ENCODE measurements around the gene ACSS2. TPM values are rescaled to one million over a fixed set of nuclear protein-coding genes. Genes with fewer than 3 reads are reported as not detected.

The ACSS2 gene
- total and polyA plus RNA-seq, 10 donors: 8.9 to 43.6 (median 30.2) TPM

- Histone ChIP-seq H3K4me1 (peaks cover 0 to 4% (median 0%) of the 10 kb centered on the region in 6 donors), H3K36me3 (peaks cover 0 to 94% (median 38%) of the 10 kb centered on the region in 6 donors), H3K4me3 (no peak overlapping the region), H3K9me3 (no peaks in the 10 kb centered on the region), H3K27ac (no peak overlapping the region), H3K27me3 (replicated peaks in 1 of 7) (no peaks in the 10 kb centered on the region)
- 89 to 100% (median 95%) methylated on average over 2 of the region's 2 CpGs for WGBS, 5 donors
- TF ChIP-seq POLR2A (IDR thresholded peaks at IDR 0.05) (no peak), CTCF (IDR thresholded peaks at IDR 0.05 in 8 of 11, conservative IDR thresholded peaks at IDR 0.05 in 3 of 11) (no peak), POLR2AphosphoS5 (IDR thresholded peaks at IDR 0.05) (no peak)
- DNase-seq: no peak
- intact Hi-C loops (cut with DNase I; ENCODE audit: low total_unique reads): no loop called here
Observed at GRCh38 chr20:34923414-34923813, 47.0 kb downstream of the ACSS2 start.

GRCh38 chr20:34925341-34925740, 48.9 kb downstream of the ACSS2 start:
- 88 to 98% (median 96%) methylated on average over 3 of the region's 3 CpGs for WGBS, 5 donors
- no peak overlapping the region for H3K4me3 ChIP-seq
- H3K4me1 ChIP-seq: peaks cover 0 to 4% (median 0%) of the 10 kb centered on the region in 6 donors
- no peaks in the 10 kb centered on the region for H3K27me3 ChIP-seq (replicated peaks in 1 of 7)
- intact Hi-C loops (cut with DNase I; ENCODE audit: low total_unique reads): no loop called here
- no peak for DNase-seq
- no peaks in the 10 kb centered on the region for H3K9me3 ChIP-seq
- no peak overlapping the region for H3K27ac ChIP-seq
- TF ChIP-seq CTCF (IDR thresholded peaks at IDR 0.05 in 8 of 11, conservative IDR thresholded peaks at IDR 0.05 in 3 of 11): no peak
- no peak for TF ChIP-seq POLR2AphosphoS5 (IDR thresholded peaks at IDR 0.05)
- TF ChIP-seq POLR2A (IDR thresholded peaks at IDR 0.05): no peak
- H3K36me3 ChIP-seq: peaks cover 0 to 100% (median 52%) of the 10 kb centered on the region in 6 donors

- Histone ChIP-seq H3K36me3 (peaks cover 0 to 100% (median 50%) of the 10 kb centered on the region in 6 donors), H3K4me1 (peaks cover 0 to 4% (median 0%) of the 10 kb centered on the region in 6 donors), H3K4me3 (no peak overlapping the region), H3K9me3 (no peaks in the 10 kb centered on the region), H3K27me3 (replicated peaks in 1 of 7) (no peaks in the 10 kb centered on the region), H3K27ac (no peak overlapping the region)
- intact Hi-C loops (cut with DNase I; ENCODE audit: low total_unique reads): no loop called here
- TF ChIP-seq POLR2A (IDR thresholded peaks at IDR 0.05) (no peak), POLR2AphosphoS5 (IDR thresholded peaks at IDR 0.05) (no peak), CTCF (IDR thresholded peaks at IDR 0.05 in 8 of 11, conservative IDR thresholded peaks at IDR 0.05 in 3 of 11) (no peak)
- WGBS, 5 donors: 56 to 88% (median 68%) methylated on average over 1 of the region's 1 CpG
- DNase-seq: no peak
Observed at GRCh38 chr20:34925981-34926380, 49.6 kb downstream of the ACSS2 start.

GRCh38 chr20:34926581-34926980, 50.2 kb downstream of the ACSS2 start:
- no peaks in the 10 kb centered on the region for H3K9me3 ChIP-seq
- H3K27ac ChIP-seq: no peak overlapping the region
- no peak overlapping the region for H3K4me3 ChIP-seq
- WGBS, 5 donors: 82 to 100% (median 93%) methylated on average over 1 of the region's 1 CpG
- H3K27me3 ChIP-seq (replicated peaks in 1 of 7): no peaks in the 10 kb centered on the region
- DNase-seq: no peak
- intact Hi-C loops (cut with DNase I; ENCODE audit: low total_unique reads): no loop called here
- H3K4me1 ChIP-seq: peaks cover 0 to 4% (median 0%) of the 10 kb centered on the region in 6 donors
- peaks cover 0 to 100% (median 51%) of the 10 kb centered on the region in 6 donors for H3K36me3 ChIP-seq
- TF ChIP-seq POLR2AphosphoS5 (IDR thresholded peaks at IDR 0.05) (no peak), CTCF (IDR thresholded peaks at IDR 0.05 in 8 of 11, conservative IDR thresholded peaks at IDR 0.05 in 3 of 11) (no peak), POLR2A (IDR thresholded peaks at IDR 0.05) (no peak)

All from spleen (tissue), 11 donors.